PC-9 (cell line): ENCODE data around the gene NTM.

Experiments
- EZH2 ChIP-seq: fragments of 200-600 bp; sonication (generic); IDR thresholded peaks from 2 replicates; pipeline ENCODE4 v1.8.0; 2017; ENCODE audit warnings: antibody characterized with exemption, low read depth
- TF ChIP-seq, protein P1 (sequence below): fragments of 200-600 bp; sonication (generic); conservative IDR thresholded peaks from 2 replicates; pipeline ENCODE4 v1.6.1; 2017; ENCODE audit warnings: mixed run types, antibody characterized with exemption, mild to moderate bottlenecking, moderate library complexity

DNA sequence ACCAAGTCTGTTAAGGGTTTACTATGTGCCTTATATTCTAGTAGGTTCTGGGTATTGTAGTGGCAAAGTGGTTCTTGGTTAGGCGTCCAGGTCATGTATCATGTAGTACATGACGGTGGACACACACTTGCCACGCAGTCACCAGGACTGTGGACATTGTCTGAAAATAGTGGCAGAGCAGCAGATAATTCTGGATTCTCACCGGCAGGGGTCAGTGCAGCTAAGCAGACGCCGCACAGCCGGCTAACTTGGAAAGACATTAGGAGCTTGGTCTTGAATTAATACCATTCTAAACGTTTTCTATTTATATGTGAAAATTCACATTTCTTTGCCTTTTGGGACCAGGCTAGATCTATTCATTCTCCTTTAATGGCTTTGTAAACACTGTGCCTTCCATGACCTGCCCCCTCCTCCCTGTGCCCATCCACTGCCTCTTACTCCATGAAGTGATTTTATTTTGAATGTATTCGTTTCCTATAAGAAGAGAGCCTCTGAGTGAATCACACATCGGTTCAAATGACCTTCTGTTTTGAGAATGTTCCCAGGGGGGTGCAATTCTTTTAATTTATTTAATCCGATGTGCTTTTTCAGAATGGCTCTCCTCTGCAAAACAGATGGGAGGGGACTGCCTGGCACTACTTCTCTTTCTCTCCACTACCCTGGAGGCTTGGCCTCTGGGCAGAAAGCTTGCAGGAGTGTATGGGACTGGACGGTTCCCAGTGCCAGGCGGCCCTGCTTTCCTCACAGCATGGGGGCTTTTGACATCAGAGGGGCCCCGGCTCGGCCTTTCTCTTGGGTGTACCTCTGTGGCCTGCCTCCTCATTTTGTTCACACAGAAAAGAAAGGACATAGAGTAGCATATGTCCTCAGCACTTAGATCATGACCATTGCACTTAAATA is 378.0 kb downstream of the NTM start:
- TF ChIP-seq, protein P1, sequence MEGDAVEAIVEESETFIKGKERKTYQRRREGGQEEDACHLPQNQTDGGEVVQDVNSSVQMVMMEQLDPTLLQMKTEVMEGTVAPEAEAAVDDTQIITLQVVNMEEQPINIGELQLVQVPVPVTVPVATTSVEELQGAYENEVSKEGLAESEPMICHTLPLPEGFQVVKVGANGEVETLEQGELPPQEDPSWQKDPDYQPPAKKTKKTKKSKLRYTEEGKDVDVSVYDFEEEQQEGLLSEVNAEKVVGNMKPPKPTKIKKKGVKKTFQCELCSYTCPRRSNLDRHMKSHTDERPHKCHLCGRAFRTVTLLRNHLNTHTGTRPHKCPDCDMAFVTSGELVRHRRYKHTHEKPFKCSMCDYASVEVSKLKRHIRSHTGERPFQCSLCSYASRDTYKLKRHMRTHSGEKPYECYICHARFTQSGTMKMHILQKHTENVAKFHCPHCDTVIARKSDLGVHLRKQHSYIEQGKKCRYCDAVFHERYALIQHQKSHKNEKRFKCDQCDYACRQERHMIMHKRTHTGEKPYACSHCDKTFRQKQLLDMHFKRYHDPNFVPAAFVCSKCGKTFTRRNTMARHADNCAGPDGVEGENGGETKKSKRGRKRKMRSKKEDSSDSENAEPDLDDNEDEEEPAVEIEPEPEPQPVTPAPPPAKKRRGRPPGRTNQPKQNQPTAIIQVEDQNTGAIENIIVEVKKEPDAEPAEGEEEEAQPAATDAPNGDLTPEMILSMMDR = peak; percentile 77
- TF ChIP-seq EZH2 = no peak
